HEK293 (cell line): ENCODE measurements around the gene CDKL5.

ENCODE experiments used
- KLF10 ChIP-seq: fragments of 450-650 bp; IDR thresholded peaks from 2 replicates; pipeline ENCODE4 v1.5.1; 2018; ENCODE audit warnings: missing biosample characterization, mild to moderate bottlenecking, missing genetic modification characterization
- KLF9 ChIP-seq: fragments of 450-650 bp; formaldehyde crosslinking; IDR thresholded peaks from 2 replicates; pipeline ENCODE4 v1.5.1; 2016; ENCODE audit warnings: missing biosample characterization, missing genetic modification characterization, low read depth
- TRIM28 ChIP-seq: IDR thresholded peaks from 2 replicates; pipeline ENCODE4 v1.6.1; 2011; ENCODE audit warnings: low read length, control low read depth, borderline replicate concordance
- ZNF140 ChIP-seq: fragments of 450-650 bp; formaldehyde crosslinking; IDR thresholded peaks from 2 replicates; pipeline ENCODE4 v1.5.1; 2016; ENCODE audit warnings: missing biosample characterization, missing genetic modification characterization
- ZNF274 ChIP-seq, 2 experiments: fragments of 200-500 bp in 1 of 2; fragments of 450-650 bp in 1 of 2; sonication (Bioruptor generic) in 1 of 2; formaldehyde crosslinking in 1 of 2; IDR thresholded peaks; 2 replicates each; pipeline versions ENCODE4 v1.5.1 to v1.6.1; 2014 to 2016; ENCODE audit warnings: borderline replicate concordance in 1 of 2, inconsistent platforms in 1 of 2, low read length in 1 of 2, missing biosample characterization in 1 of 2, missing genetic modification characterization in 1 of 2
- ZNF510 ChIP-seq: fragments of 450-650 bp; formaldehyde crosslinking; IDR thresholded peaks from 2 replicates; pipeline ENCODE4 v1.5.1; 2018; ENCODE audit warnings: mild to moderate bottlenecking, missing genetic modification characterization, missing biosample characterization; ENCODE audit not compliant: insufficient replicate concordance
- TF ChIP-seq, protein P1 (sequence below): fragments of 450-650 bp; formaldehyde crosslinking; IDR thresholded peaks from 2 replicates; pipeline ENCODE4 v1.5.1; 2016; ENCODE audit warnings: missing biosample characterization, missing genetic modification characterization
- TF ChIP-seq, protein P2 (sequence below): fragments of 450-650 bp; formaldehyde crosslinking; IDR thresholded peaks from 2 replicates; pipeline ENCODE4 v1.5.1; 2016; ENCODE audit warnings: missing biosample characterization, missing genetic modification characterization
- TF ChIP-seq, protein P3 (sequence below): fragments of 450-650 bp; formaldehyde crosslinking; conservative IDR thresholded peaks from 2 replicates; pipeline ENCODE4 v1.5.1; 2016; ENCODE audit warnings: low read depth, missing biosample characterization, missing genetic modification characterization
- TF ChIP-seq, protein P4 (sequence below): fragments of 450-650 bp; formaldehyde crosslinking; IDR thresholded peaks from 2 replicates; pipeline ENCODE4 v1.5.1; 2016; ENCODE audit warnings: missing biosample characterization, missing genetic modification characterization

DNA sequence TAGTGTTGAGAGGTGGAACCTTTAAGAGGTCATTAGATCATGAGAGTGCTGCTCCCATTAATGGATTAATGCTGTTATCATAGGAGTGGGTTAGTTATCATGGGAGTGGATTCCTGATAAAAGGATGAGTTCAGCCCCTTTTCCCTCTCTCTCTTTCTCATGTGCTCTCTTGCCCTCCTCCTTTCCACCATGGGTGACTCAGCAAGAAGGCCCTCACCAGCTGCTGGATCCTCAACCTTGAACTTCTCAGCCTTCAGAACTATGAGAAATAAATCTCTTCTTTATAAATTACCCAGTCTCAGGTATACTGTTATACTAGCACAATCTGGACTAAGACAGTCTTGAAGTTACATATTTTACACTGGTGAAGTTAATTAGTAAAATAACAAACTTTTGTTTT lies 10.0 kb upstream of the CDKL5 start:
- TF ChIP-seq, protein P1, sequence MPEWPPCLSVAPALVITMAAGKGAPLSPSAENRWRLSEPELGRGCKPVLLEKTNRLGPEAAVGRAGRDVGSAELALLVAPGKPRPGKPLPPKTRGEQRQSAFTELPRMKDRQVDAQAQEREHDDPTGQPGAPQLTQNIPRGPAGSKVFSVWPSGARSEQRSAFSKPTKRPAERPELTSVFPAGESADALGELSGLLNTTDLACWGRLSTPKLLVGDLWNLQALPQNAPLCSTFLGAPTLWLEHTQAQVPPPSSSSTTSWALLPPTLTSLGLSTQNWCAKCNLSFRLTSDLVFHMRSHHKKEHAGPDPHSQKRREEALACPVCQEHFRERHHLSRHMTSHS (tag by site-specific recombination): no peak
- no peak for TF ChIP-seq TRIM28
- TF ChIP-seq, protein P2, sequence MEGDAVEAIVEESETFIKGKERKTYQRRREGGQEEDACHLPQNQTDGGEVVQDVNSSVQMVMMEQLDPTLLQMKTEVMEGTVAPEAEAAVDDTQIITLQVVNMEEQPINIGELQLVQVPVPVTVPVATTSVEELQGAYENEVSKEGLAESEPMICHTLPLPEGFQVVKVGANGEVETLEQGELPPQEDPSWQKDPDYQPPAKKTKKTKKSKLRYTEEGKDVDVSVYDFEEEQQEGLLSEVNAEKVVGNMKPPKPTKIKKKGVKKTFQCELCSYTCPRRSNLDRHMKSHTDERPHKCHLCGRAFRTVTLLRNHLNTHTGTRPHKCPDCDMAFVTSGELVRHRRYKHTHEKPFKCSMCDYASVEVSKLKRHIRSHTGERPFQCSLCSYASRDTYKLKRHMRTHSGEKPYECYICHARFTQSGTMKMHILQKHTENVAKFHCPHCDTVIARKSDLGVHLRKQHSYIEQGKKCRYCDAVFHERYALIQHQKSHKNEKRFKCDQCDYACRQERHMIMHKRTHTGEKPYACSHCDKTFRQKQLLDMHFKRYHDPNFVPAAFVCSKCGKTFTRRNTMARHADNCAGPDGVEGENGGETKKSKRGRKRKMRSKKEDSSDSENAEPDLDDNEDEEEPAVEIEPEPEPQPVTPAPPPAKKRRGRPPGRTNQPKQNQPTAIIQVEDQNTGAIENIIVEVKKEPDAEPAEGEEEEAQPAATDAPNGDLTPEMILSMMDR: no peak
- no peak for TF ChIP-seq KLF10
- TF ChIP-seq, protein P3, sequence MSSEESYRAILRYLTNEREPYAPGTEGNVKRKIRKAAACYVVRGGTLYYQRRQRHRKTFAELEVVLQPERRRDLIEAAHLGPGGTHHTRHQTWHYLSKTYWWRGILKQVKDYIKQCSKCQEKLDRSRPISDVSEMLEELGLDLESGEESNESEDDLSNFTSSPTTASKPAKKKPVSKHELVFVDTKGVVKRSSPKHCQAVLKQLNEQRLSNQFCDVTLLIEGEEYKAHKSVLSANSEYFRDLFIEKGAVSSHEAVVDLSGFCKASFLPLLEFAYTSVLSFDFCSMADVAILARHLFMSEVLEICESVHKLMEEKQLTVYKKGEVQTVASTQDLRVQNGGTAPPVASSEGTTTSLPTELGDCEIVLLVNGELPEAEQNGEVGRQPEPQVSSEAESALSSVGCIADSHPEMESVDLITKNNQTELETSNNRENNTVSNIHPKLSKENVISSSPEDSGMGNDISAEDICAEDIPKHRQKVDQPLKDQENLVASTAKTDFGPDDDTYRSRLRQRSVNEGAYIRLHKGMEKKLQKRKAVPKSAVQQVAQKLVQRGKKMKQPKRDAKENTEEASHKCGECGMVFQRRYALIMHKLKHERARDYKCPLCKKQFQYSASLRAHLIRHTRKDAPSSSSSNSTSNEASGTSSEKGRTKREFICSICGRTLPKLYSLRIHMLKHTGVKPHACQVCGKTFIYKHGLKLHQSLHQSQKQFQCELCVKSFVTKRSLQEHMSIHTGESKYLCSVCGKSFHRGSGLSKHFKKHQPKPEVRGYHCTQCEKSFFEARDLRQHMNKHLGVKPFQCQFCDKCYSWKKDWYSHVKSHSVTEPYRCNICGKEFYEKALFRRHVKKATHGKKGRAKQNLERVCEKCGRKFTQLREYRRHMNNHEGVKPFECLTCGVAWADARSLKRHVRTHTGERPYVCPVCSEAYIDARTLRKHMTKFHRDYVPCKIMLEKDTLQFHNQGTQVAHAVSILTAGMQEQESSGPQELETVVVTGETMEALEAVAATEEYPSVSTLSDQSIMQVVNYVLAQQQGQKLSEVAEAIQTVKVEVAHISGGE (tag by site-specific recombination): no peak
- no peak for TF ChIP-seq ZNF510 (tag by site-specific recombination)
- no peak for TF ChIP-seq ZNF274 (IDR thresholded peaks at IDR 0.05; ENCODE audit: low read length)
- no peak for TF ChIP-seq ZNF274 (tag by site-specific recombination; IDR thresholded peaks at IDR 0.05; ENCODE audit: borderline replicate concordance)
- no peak for TF ChIP-seq ZNF140 (tag by site-specific recombination)
- no peak for TF ChIP-seq KLF9 (tag by site-specific recombination)
- TF ChIP-seq, protein P4, sequence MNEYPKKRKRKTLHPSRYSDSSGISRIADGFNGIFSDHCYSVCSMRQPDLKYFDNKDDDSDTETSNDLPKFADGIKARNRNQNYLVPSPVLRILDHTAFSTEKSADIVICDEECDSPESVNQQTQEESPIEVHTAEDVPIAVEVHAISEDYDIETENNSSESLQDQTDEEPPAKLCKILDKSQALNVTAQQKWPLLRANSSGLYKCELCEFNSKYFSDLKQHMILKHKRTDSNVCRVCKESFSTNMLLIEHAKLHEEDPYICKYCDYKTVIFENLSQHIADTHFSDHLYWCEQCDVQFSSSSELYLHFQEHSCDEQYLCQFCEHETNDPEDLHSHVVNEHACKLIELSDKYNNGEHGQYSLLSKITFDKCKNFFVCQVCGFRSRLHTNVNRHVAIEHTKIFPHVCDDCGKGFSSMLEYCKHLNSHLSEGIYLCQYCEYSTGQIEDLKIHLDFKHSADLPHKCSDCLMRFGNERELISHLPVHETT (tag by site-specific recombination): no peak
